Neural cell (in vitro differentiated cells): ENCODE results near the gene NHSL2. TPM values are rescaled to one million over a fixed set of nuclear protein-coding genes. Genes with fewer than 3 reads are reported as not detected.

Experiments used
- H2AFZ ChIP-seq: fragments of 200-600, 300-800 bp; sonication (generic), shearing (Covaris generic); 2 replicates; pipeline ENCODE4 v1.6.0; 2014; ENCODE audit warnings: low read depth, mild to moderate bottlenecking, antibody characterized with exemption, low read length, moderate library complexity
- H3F3A ChIP-seq: fragments of 200-600 bp; shearing (Covaris generic); 2 replicates; pipeline ENCODE4 v1.6.1; 2016; ENCODE audit warnings: mild to moderate bottlenecking, moderate library complexity, mixed read lengths, antibody characterized with exemption, low read length; ENCODE audit not compliant: insufficient read depth, poor library complexity, severe bottlenecking
- H3K27ac ChIP-seq: fragments of 200-600, 300-800 bp; sonication (generic), shearing (Covaris generic); 2 replicates; pipeline ENCODE4 v1.5.1; 2014; ENCODE audit warnings: mild to moderate bottlenecking, low read length, moderate library complexity
- H3K27me3 ChIP-seq: fragments of 300-800, 200-600 bp; sonication (generic), shearing (Covaris generic); 2 replicates; pipeline ENCODE4 v1.6.0; 2014; ENCODE audit warnings: mild to moderate bottlenecking, low read depth, low read length, moderate library complexity; ENCODE audit not compliant: insufficient read depth
- H3K36me3 ChIP-seq: fragments of 300-800, 200-600 bp; sonication (generic), shearing (Covaris generic); 2 replicates; pipeline ENCODE4 v1.5.1; 2014; ENCODE audit warnings: mild to moderate bottlenecking, antibody characterized with exemption, low read length, moderate library complexity; ENCODE audit not compliant: insufficient read depth
- H3K4me2 ChIP-seq: fragments of 300-800, 200-600 bp; sonication (generic), shearing (Covaris generic); 2 replicates; pipeline ENCODE4 v1.6.0; 2014; ENCODE audit warnings: mild to moderate bottlenecking, low read length
- H3K4me3 ChIP-seq: fragments of 300-800, 200-600 bp; sonication (generic), shearing (Covaris generic); 2 replicates; pipeline ENCODE4 v1.5.1; 2014; ENCODE audit warnings: mild to moderate bottlenecking, low read length, moderate library complexity
- H3K79me2 ChIP-seq: fragments of 200-600 bp; shearing (Covaris generic); replicated peaks from 2 replicates; pipeline ENCODE4 v1.6.0; 2014; ENCODE audit warnings: mild to moderate bottlenecking, low read length, moderate library complexity; ENCODE audit not compliant: insufficient read depth
- H3K9ac ChIP-seq: fragments of 300-800, 200-600 bp; sonication (generic), shearing (Covaris generic); 2 replicates; pipeline ENCODE4 v1.6.1; 2016; ENCODE audit warnings: mild to moderate bottlenecking, low read length, mixed read lengths
- H3K9me2 ChIP-seq: fragments of 200-600 bp; shearing (Covaris generic); 2 replicates; pipeline ENCODE4 v1.6.1; 2016; ENCODE audit warnings: mild to moderate bottlenecking, low read length, mixed read lengths; ENCODE audit not compliant: insufficient read depth
- H3K9me3 ChIP-seq: fragments of 200-600, 300-800 bp; sonication (generic), shearing (Covaris generic); 2 replicates; pipeline ENCODE4 v1.6.1; 2016; ENCODE audit warnings: mild to moderate bottlenecking, mixed run types, low read length, moderate library complexity, mixed read lengths
- H4K20me1 ChIP-seq: fragments of 200-600 bp; shearing (Covaris generic); 2 replicates; pipeline ENCODE4 v1.6.1; 2016; ENCODE audit warnings: mild to moderate bottlenecking, mixed run types; ENCODE audit not compliant: insufficient read depth
- CTCF ChIP-seq: fragments of 450-650 bp; IDR thresholded peaks from 2 replicates; pipeline ENCODE4 v1.5.1; 2014; ENCODE audit warnings: antibody characterized with exemption, mild to moderate bottlenecking, moderate library complexity; ENCODE audit not compliant: poor library complexity, severe bottlenecking
- EP300 ChIP-seq: fragments of 450-650 bp; conservative IDR thresholded peaks from 2 replicates; pipeline ENCODE4 v1.6.1; 2014; ENCODE audit warnings: antibody characterized with exemption, mild to moderate bottlenecking, moderate library complexity; ENCODE audit not compliant: poor library complexity, severe bottlenecking
- EZH2 ChIP-seq: fragments of 200-600, 300-800 bp; shearing (Covaris generic), sonication (generic); IDR thresholded peaks from 2 replicates; pipeline ENCODE4 v1.6.1; 2014; ENCODE audit warnings: antibody characterized with exemption, low read length, borderline replicate concordance, mild to moderate bottlenecking; ENCODE audit not compliant: insufficient read depth, poor library complexity, severe bottlenecking
- MXI1 ChIP-seq: fragments of 450-650 bp; conservative IDR thresholded peaks from 2 replicates; pipeline ENCODE4 v1.6.1; 2014; ENCODE audit warnings: antibody characterized with exemption, mild to moderate bottlenecking; ENCODE audit not compliant: poor library complexity, severe bottlenecking
- POLR2AphosphoS5 ChIP-seq: IDR thresholded peaks from 2 replicates; pipeline ENCODE4 v1.6.1; 2012
- RAD21 ChIP-seq: fragments of 450-650 bp; conservative IDR thresholded peaks from 2 replicates; pipeline ENCODE4 v1.6.1; 2014; ENCODE audit warnings: antibody characterized with exemption, mild to moderate bottlenecking, moderate library complexity
- SMC3 ChIP-seq: fragments of 450-650 bp; conservative IDR thresholded peaks from 2 replicates; pipeline ENCODE4 v1.6.1; 2014; ENCODE audit warnings: antibody characterized with exemption, mild to moderate bottlenecking, moderate library complexity; ENCODE audit not compliant: poor library complexity
- TAF1 ChIP-seq: IDR thresholded peaks from 2 replicates; pipeline ENCODE4 v1.6.1; 2012; ENCODE audit warnings: low read depth
- polyA plus RNA-seq: library from polyadenylated mRNA; depleted of rRNA; stranded (reverse); fragments of >200 nt; gene quantifications from 2 replicates; pipeline ENCODE4 v1.2.3, GENCODE V29; 2014
- TF ChIP-seq, protein P1 (sequence below): IDR thresholded peaks from 2 replicates; pipeline ENCODE4 v1.6.1; 2012; ENCODE audit warnings: borderline replicate concordance

The NHSL2 gene
- polyA plus RNA-seq, 1 donor from 2014 or later: 0.87 TPM

- Histone ChIP-seq H3K79me2 (no peaks in the 10 kb centered on the region), H3K9me2 (no peaks in the 10 kb centered on the region), H3K9ac (no peak overlapping the region), H3K27ac (no peak overlapping the region), H3F3A (no peaks in the 10 kb centered on the region), H2AFZ (no peak overlapping the region), H4K20me1 (no peaks in the 10 kb centered on the region), H3K4me2 (no peak overlapping the region), H3K36me3 (no peaks in the 10 kb centered on the region), H3K27me3 (no peaks in the 10 kb centered on the region), H3K4me3 (no peak overlapping the region), H3K9me3 (no peaks in the 10 kb centered on the region)
- TF ChIP-seq MXI1 (no peak), CTCF (no peak), EZH2 (no peak), EP300 (no peak)
Measured at GRCh38 chrX:72023071-72023470, 112.4 kb downstream of the NHSL2 start.

- Histone ChIP-seq H3K79me2 (no peaks in the 10 kb centered on the region), H3K27me3 (no peaks in the 10 kb centered on the region)
- TF ChIP-seq RAD21 (no peak), TAF1 (no peak), POLR2AphosphoS5 (no peak), EP300 (no peak), CTCF (no peak), EZH2 (no peak), SMC3 (no peak), MXI1 (no peak)
- TF ChIP-seq, protein P1, sequence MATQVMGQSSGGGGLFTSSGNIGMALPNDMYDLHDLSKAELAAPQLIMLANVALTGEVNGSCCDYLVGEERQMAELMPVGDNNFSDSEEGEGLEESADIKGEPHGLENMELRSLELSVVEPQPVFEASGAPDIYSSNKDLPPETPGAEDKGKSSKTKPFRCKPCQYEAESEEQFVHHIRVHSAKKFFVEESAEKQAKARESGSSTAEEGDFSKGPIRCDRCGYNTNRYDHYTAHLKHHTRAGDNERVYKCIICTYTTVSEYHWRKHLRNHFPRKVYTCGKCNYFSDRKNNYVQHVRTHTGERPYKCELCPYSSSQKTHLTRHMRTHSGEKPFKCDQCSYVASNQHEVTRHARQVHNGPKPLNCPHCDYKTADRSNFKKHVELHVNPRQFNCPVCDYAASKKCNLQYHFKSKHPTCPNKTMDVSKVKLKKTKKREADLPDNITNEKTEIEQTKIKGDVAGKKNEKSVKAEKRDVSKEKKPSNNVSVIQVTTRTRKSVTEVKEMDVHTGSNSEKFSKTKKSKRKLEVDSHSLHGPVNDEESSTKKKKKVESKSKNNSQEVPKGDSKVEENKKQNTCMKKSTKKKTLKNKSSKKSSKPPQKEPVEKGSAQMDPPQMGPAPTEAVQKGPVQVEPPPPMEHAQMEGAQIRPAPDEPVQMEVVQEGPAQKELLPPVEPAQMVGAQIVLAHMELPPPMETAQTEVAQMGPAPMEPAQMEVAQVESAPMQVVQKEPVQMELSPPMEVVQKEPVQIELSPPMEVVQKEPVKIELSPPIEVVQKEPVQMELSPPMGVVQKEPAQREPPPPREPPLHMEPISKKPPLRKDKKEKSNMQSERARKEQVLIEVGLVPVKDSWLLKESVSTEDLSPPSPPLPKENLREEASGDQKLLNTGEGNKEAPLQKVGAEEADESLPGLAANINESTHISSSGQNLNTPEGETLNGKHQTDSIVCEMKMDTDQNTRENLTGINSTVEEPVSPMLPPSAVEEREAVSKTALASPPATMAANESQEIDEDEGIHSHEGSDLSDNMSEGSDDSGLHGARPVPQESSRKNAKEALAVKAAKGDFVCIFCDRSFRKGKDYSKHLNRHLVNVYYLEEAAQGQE: no peak
Measured at GRCh38 chrX:72025236-72025770, 114.7 kb downstream of the NHSL2 start.

More at GRCh38 chrX:72025236-72025770, 114.7 kb downstream of the NHSL2 start:
- Histone ChIP-seq H3K4me2 (no peak overlapping the region), H3K36me3 (no peaks in the 10 kb centered on the region), H3K27ac (no peak overlapping the region), H3K9ac (no peak overlapping the region), H3F3A (no peaks in the 10 kb centered on the region), H3K4me3 (no peak overlapping the region), H3K9me3 (no peaks in the 10 kb centered on the region), H3K9me2 (no peaks in the 10 kb centered on the region), H4K20me1 (no peaks in the 10 kb centered on the region), H2AFZ (no peak overlapping the region)
